Activated CD8-positive, alpha-beta memory T cell treated with anti-CD3 and anti-CD28 coated beads, Interleukin-2, amount 10 ng/mL, durations not matched to agents 7 days and 5 days (primary cell): ENCODE data around the gene SEC63. TPM values are rescaled to one million over a fixed set of nuclear protein-coding genes. Genes with fewer than 3 reads are reported as not detected.
"Not testable (repeated sequence)": the region's sequence is repeated elsewhere in the genome, so short reads cannot be mapped to it uniquely, and the experiment has no call there.

ENCODE experiments used
- ATAC-seq: fragments of 150-1000 bp; cut with Tn5 transposase; one replicate; pipeline ENCODE4 v1.10.0; 2021; ENCODE audit warnings: moderate library complexity
- CTCF ChIA-PET: fragments of 350-600 bp; sonication (Branson Sonifier 250); formaldehyde crosslinking; loops from one replicate; lab custom pipeline; 2021; ENCODE audit warnings: antibody characterized with exemption; lab: Charles Lee
- DNase-seq: peaks from one replicate; pipeline ENCODE4 v3.0.0-alpha.2; 2020
- H3K27ac Mint-ChIP-seq: one replicate; pipeline ENCODE4 v1.8.0; 2021; ENCODE audit warnings: mild to moderate bottlenecking, mixed read lengths
- H3K27me3 Mint-ChIP-seq: one replicate; pipeline ENCODE4 v1.8.0; 2021; ENCODE audit warnings: mixed read lengths
- H3K36me3 Mint-ChIP-seq: one replicate; pipeline ENCODE4 v1.8.0; 2021; ENCODE audit warnings: mild to moderate bottlenecking, mixed read lengths
- H3K4me1 Mint-ChIP-seq: one replicate; pipeline ENCODE4 v1.8.0; 2021; ENCODE audit warnings: mixed read lengths
- H3K4me3 Mint-ChIP-seq: one replicate; pipeline ENCODE4 v1.8.0; 2021; ENCODE audit warnings: mild to moderate bottlenecking, moderate library complexity, mixed read lengths
- H3K9me3 Mint-ChIP-seq: one replicate; pipeline ENCODE4 v1.8.0; 2022; ENCODE audit warnings: low read depth, mixed read lengths
- total RNA-seq, 2 experiments: library from RNA; stranded (reverse); gene quantifications; one replicate each; pipeline ENCODE4 v1.2.3, GENCODE V29; 2021

SEC63 gene
- total RNA-seq, 2 experiments from 2014 or later, result 55.6 to 79.8 TPM

- CTCF ChIA-PET, result interaction anchor here (1.2 kb wide), 1 partner anchor 12 kb away, joined by 5 read pairs; no protein-coding TSS in a partner anchor
- not testable (repeated sequence) for H3K9me3 Mint-ChIP-seq, H3K27ac Mint-ChIP-seq, DNase-seq, H3K4me3 Mint-ChIP-seq, H3K27me3 Mint-ChIP-seq, ATAC-seq, H3K4me1 Mint-ChIP-seq, H3K36me3 Mint-ChIP-seq
Measured at GRCh38 chr6:107860144-107860543, 97.9 kb downstream of the SEC63 start.

- DNase-seq, result peak; percentile 59
- Mint-ChIP-seq H3K27me3 (peaks cover 2% of the 10 kb centered on the region), H3K27ac (no peak overlapping the region), H3K9me3 (no peaks in the 10 kb centered on the region), H3K4me1 (peaks cover 18% of the 10 kb centered on the region), H3K36me3 (peaks cover 2% of the 10 kb centered on the region), H3K4me3 (no peak overlapping the region)
- ATAC-seq, result peak; percentile 79
- CTCF ChIA-PET, result no interaction called here
Measured at GRCh38 chr6:107853230-107853629, 104.8 kb downstream of the SEC63 start.

GRCh38 chr6:107849325-107849724, 108.7 kb downstream of the SEC63 start:
- no peak overlapping the region for H3K27ac Mint-ChIP-seq
- CTCF ChIA-PET, result interaction anchor here (1.0 to 5.9 kb wide), 21 partner anchors 9 to 179 kb away, joined by 4 to 132 read pairs (median 14); partner anchors contain the start of gene SCML4
- H3K36me3 Mint-ChIP-seq, result peaks cover 2% of the 10 kb centered on the region
- H3K4me3 Mint-ChIP-seq, result no peak overlapping the region
- H3K4me1 Mint-ChIP-seq, result peaks cover 23% of the 10 kb centered on the region
- ATAC-seq (no peak), DNase-seq (no peak)
- peaks cover 2% of the 10 kb centered on the region for H3K27me3 Mint-ChIP-seq
- H3K9me3 Mint-ChIP-seq, result no peaks in the 10 kb centered on the region

GRCh38 chr6:107847844-107848802, 109.9 kb downstream of the SEC63 start:
- Mint-ChIP-seq H3K36me3 (no peaks in the 10 kb centered on the region), H3K9me3 (no peaks in the 10 kb centered on the region), H3K4me1 (peaks cover 24% of the 10 kb centered on the region), H3K27ac (no peak overlapping the region), H3K27me3 (peaks cover 2% of the 10 kb centered on the region), H3K4me3 (peak overlapping the region; percentile 69)
- ATAC-seq (peak; percentile 93), DNase-seq (peak; percentile 85)
- CTCF ChIA-PET, result interaction anchor here (0.6 to 5.9 kb wide), 51 partner anchors 8 to 732 kb away, joined by 3 to 132 read pairs (median 6); partner anchors contain the start of genes BEND3 and SCML4

GRCh38 chr6:107846262-107846795, 111.7 kb downstream of the SEC63 start:
- H3K36me3 Mint-ChIP-seq, result no peaks in the 10 kb centered on the region
- no peak for ATAC-seq
- no peak overlapping the region for H3K4me3 Mint-ChIP-seq
- CTCF ChIA-PET, result interaction anchor here (0.7 to 5.9 kb wide), 13 partner anchors 10 to 171 kb away, joined by 3 to 132 read pairs (median 23); partner anchors contain the start of genes SCML4 and SEC63
- DNase-seq, result no peak
- H3K4me1 Mint-ChIP-seq, result peaks cover 19% of the 10 kb centered on the region
- H3K27me3 Mint-ChIP-seq, result peaks cover 2% of the 10 kb centered on the region
- no peak overlapping the region for H3K27ac Mint-ChIP-seq
- no peaks in the 10 kb centered on the region for H3K9me3 Mint-ChIP-seq

GRCh38 chr6:107845777-107846176, 112.2 kb downstream of the SEC63 start:
- Mint-ChIP-seq H3K36me3 (no peaks in the 10 kb centered on the region), H3K9me3 (no peaks in the 10 kb centered on the region), H3K4me3 (no peak overlapping the region), H3K4me1 (peaks cover 19% of the 10 kb centered on the region), H3K27me3 (peaks cover 2% of the 10 kb centered on the region), H3K27ac (no peak overlapping the region)
- CTCF ChIA-PET, result interaction anchor here (3.9 to 4.3 kb wide), 3 partner anchors 15 to 171 kb away, joined by 43 to 91 read pairs (median 72); partner anchors contain the start of gene SCML4
- ATAC-seq, result no peak
- no peak for DNase-seq

- Mint-ChIP-seq H3K27ac (no peak overlapping the region), H3K27me3 (no peaks in the 10 kb centered on the region), H3K4me1 (peaks cover 15% of the 10 kb centered on the region), H3K36me3 (no peaks in the 10 kb centered on the region), H3K9me3 (no peaks in the 10 kb centered on the region), H3K4me3 (no peak overlapping the region)
- ATAC-seq, result no peak
- CTCF ChIA-PET, result interaction anchor here (1.4 to 3.2 kb wide), 3 partner anchors 15 to 113 kb away, joined by 3 to 9 read pairs (median 6); no protein-coding TSS in a partner anchor
- DNase-seq, result no peak
Measured at GRCh38 chr6:107843400-107843799, 114.6 kb downstream of the SEC63 start.

GRCh38 chr6:107841275-107841670, 116.7 kb downstream of the SEC63 start:
- H3K27me3 Mint-ChIP-seq, result no peaks in the 10 kb centered on the region
- no peaks in the 10 kb centered on the region for H3K36me3 Mint-ChIP-seq
- peaks cover 8% of the 10 kb centered on the region for H3K4me1 Mint-ChIP-seq
- H3K9me3 Mint-ChIP-seq, result no peaks in the 10 kb centered on the region
- no peak for DNase-seq
- H3K4me3 Mint-ChIP-seq, result no peak overlapping the region
- CTCF ChIA-PET, result interaction anchor here (0.9 to 3.2 kb wide), 5 partner anchors 7 to 111 kb away, joined by 3 to 10 read pairs (median 5); no protein-coding TSS in a partner anchor
- no peak for ATAC-seq
- no peak overlapping the region for H3K27ac Mint-ChIP-seq

- H3K27ac Mint-ChIP-seq, result no peak overlapping the region
Measured at GRCh38 chr6:107840636-107841274, 117.3 kb downstream of the SEC63 start.

GRCh38 chr6:107833136-107833535, 124.9 kb downstream of the SEC63 start:
- Mint-ChIP-seq H3K27me3 (no peaks in the 10 kb centered on the region), H3K4me1 (peaks cover 8% of the 10 kb centered on the region), H3K4me3 (no peak overlapping the region), H3K9me3 (no peaks in the 10 kb centered on the region), H3K36me3 (no peaks in the 10 kb centered on the region), H3K27ac (no peak overlapping the region)
- CTCF ChIA-PET, result interaction anchor here (1.5 to 10.1 kb wide), 3 partner anchors 10 to 120 kb away, joined by 3 to 91 read pairs (median 7); partner anchors contain the start of gene SCML4
- ATAC-seq (no peak), DNase-seq (no peak)

More at GRCh38 chr6:107840636-107841274, 117.3 kb downstream of the SEC63 start:
- CTCF ChIA-PET, result interaction anchor here (1.1 to 3.2 kb wide), 4 partner anchors 8 to 111 kb away, joined by 4 to 10 read pairs (median 7); no protein-coding TSS in a partner anchor
- no peak for ATAC-seq
- Mint-ChIP-seq H3K27me3 (no peaks in the 10 kb centered on the region), H3K4me1 (peaks cover 8% of the 10 kb centered on the region), H3K36me3 (no peaks in the 10 kb centered on the region), H3K4me3 (no peak overlapping the region), H3K9me3 (no peaks in the 10 kb centered on the region)
- no peak for DNase-seq

- ATAC-seq (no peak), DNase-seq (no peak)
- Mint-ChIP-seq H3K27me3 (no peaks in the 10 kb centered on the region), H3K4me1 (peaks cover 15% of the 10 kb centered on the region), H3K4me3 (no peak overlapping the region), H3K9me3 (no peaks in the 10 kb centered on the region), H3K36me3 (no peaks in the 10 kb centered on the region), H3K27ac (no peak overlapping the region)
- CTCF ChIA-PET, result interaction anchor here (1.1 to 10.1 kb wide), 5 partner anchors 9 to 120 kb away, joined by 3 to 91 read pairs (median 3); partner anchors contain the start of gene SCML4
Measured at GRCh38 chr6:107832151-107833056, 125.6 kb downstream of the SEC63 start.

- no peak for DNase-seq
- H3K9me3 Mint-ChIP-seq, result no peaks in the 10 kb centered on the region
- no peak overlapping the region for H3K27ac Mint-ChIP-seq
- CTCF ChIA-PET, result interaction anchor here (1.5 to 10.1 kb wide), 4 partner anchors 11 to 100 kb away, joined by 3 to 91 read pairs (median 4); no protein-coding TSS in a partner anchor
- ATAC-seq, result no peak
- H3K27me3 Mint-ChIP-seq, result no peaks in the 10 kb centered on the region
- no peak overlapping the region for H3K4me3 Mint-ChIP-seq
- no peaks in the 10 kb centered on the region for H3K36me3 Mint-ChIP-seq
- H3K4me1 Mint-ChIP-seq, result peaks cover 20% of the 10 kb centered on the region
Measured at GRCh38 chr6:107830060-107830459, 127.9 kb downstream of the SEC63 start.
